NCI-H187 treated with DMSO at 0.1 percent for 48 hours (cell line): ENCODE results near the gene RMRP.

Experiments
- DNase-seq: peaks from one replicate; lab custom pipeline; 2025; lab: John Stamatoyannopoulos, UW

Gene RMRP

DNA sequence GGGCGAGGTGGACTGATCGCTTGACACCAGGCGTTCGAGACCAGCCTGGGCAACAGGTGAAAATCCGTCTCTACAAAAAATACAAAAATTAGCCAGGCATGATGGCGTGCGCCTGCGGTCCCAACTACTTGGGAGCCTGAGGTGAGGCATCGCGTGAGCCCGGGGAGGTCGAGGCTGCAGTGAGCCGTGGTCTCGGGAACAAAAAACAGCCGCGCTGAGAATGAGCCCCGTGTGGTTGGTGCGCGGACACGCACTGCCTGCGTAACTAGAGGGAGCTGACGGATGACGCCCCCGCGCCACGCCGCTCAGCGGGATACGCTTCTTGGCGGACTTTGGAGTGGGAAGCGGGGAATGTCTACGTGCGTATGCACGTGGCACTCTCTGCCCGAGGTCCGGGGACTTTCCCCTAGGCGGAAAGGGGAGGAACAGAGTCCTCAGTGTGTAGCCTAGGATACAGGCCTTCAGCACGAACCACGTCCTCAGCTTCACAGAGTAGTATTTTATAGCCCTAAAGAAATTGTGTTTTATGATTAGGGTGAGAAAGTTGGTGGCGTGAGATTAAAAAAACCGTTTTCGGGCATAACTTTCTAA lies at the start of gene RMRP:
Gene RMRP, minus strand, starts transcription at position 474 of the 591 bp plus-strand sequence.
- DNase-seq: peak; percentile 78

DNA sequence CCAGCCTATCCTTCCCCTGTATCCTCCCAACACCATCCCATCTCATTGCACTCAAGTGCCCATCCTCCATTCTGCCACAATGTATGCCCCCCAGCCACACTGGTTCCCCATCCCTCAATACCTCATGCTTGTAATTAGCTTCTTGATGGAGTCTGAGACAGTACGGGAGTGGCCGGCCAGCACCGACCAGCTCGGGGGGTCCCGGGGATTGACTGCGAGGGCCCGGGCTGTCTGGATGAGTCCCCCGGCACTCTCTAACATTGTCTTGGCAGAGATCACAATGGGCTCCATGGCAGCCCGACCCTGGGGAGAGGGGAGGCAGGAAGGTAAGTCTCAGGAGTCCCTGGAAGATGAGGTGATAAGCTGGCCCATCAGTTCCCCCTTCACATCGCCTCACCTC lies 49.1 kb upstream of the RMRP start:
- DNase-seq: no peak

DNA sequence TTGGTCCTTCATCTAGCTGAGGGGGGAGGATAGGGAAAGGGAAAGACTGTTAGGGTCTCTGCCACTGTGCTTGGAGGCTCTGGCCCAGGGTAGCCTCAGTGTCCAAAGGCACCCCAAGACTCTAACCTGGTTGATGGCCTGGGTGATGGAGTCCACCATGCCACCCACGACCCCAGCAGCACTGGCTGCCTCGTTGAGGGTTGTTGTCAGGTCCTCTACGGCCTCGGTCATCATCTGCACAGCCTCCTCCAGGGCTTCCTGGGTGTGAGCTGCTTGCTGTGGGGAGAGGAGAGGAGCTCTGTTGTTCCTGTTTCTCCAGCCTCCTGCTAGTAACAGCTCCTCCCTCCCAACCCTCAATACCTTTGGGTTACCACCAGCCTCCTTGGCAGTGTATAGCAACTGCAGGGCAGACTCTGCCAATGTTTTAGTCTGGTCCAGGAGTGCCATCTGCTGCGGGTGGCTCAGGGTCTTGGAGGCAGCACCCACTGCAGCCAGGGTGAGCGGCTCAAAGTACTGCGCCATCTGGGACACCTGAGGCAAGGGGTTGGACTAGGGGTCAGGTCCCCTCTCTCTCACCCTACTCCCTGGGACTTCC lies 48.1 kb upstream of the RMRP start:
- no peak for DNase-seq

DNA sequence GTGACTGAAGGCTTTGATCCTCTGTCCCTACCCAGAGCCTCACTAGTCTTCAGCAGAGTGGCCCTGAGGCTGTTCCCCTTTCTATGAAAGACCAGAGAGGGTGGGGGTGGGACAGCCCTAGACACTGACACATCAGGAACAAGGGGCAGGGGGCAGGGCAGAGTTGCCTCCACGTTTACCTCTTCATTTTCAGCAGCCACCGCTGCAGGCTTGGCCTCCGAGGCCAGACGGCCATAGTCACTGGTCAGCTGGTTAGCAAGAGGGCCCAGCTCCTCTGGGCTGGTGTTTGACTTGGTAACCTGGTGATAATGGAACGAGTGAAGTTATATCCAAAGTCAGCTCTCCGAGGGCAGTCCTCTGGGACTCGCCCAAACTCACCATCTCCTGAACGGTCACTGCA lies 47.6 kb upstream of the RMRP start:
- no peak for DNase-seq

DNA sequence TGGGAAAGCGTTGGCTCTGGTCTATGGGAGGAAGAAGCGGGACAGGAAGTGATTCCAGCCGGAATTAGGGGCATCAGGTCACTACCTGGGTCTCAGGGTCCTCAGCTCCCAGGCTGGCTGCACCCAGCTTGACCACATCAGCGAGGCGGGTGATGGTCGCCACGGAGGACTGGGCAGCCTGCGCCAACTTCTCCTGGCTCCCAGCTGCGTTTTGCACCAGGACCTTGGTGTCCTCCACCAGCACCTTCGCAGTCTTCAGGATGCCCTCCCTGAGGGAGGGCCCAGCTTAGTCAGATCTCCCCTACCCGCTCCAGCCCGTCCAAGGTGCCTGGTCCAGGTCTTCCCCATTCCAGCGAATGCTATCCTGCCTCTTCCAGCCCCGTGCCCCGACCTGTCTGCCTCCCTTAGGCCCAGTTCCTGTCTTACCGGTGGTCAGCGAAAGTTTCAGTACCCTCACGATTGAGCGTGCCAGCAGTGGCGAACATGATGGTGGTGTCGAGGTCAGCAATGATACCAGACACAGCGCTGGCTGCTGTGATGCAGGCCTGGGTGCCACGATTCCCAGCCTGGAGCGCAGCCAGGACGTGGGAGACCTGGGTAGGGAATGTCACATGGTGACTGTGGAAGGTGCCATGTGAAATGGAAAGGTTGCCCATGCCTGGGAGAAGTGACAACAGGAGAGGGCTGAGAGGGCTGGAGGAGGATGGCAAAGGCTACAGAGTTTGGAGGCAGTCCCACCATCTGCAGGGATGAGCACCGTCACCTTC lies 46.3 kb upstream of the RMRP start:
- DNase-seq: no peak

DNA sequence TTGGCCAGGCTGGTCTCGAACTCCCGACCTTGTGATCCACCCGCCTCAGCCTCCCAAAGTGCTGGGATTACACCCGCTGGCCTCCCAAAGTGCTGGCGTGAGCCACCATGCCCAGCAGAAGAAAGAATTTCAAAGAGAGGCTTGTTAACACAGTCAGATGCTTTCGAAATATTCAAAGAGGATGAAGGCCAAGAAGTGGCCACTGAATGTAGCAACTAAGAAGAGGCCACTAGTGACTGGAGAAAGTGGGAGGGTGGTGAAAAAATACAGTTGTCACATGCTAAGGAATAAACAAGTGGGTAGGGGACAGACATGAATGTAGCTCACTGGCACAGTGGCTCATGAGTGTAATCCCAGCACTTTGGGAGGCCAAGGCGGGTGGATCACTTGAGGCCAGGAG lies 44.9 kb upstream of the RMRP start:
- no peak for DNase-seq

DNA sequence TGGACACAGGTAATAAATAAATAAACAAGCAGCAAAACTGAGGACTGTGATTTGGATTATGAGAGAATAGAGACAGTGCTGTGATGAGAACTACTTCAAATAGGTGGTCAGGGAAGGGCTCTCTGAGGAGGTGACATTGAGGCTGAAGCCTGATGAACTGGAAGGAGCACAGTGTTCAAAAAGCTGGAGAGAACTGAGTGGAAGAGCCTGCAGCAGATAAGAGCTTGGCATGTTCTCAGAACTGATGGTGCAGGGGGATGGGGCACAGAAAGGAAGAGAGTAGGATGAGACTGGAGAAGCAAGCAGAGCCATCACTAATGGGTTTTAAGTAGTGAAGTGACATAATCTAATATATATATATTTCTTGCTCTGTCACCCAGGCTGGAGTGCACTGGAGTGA lies 43.1 kb upstream of the RMRP start:
- DNase-seq: no peak

DNA sequence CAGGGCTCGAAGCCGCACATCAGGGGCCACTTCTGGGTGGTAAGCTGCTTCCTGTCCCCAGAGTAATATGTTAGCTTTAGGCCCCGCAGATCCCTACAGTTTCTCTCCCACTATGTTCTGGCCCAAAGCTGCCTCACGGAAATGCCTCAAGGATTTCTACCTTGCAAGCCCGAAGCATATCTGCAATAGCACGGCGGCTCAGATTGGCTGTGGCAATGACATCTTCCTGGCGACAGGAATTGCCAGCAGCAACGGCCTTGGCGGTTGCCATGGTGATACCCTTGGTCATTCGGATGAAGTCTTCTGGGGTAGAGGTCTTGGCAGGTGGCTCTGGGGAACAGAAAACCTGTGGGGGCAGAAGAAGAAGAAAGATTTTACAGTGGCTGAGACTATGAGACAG lies 42.2 kb upstream of the RMRP start:
- DNase-seq: no peak

DNA sequence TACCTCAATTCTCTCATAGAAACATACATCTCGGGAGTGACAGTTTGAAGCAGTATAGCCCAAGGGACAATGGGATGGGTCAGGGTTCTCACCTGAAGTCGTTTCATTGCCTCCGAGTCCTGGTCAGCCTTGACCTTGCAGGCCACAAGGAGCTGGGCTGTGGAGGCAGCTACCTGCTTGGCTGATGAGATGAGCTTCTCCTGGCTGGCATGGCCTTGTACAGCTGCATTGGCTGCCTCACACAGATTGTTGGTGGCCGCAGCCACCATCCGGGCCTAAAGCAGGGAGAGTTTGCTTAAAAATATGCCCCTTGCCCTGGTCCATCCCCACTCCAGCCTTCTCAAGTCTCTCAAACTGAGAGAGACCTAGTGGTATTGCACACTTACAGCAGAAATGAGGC lies 40.4 kb upstream of the RMRP start:
- DNase-seq: no peak

DNA sequence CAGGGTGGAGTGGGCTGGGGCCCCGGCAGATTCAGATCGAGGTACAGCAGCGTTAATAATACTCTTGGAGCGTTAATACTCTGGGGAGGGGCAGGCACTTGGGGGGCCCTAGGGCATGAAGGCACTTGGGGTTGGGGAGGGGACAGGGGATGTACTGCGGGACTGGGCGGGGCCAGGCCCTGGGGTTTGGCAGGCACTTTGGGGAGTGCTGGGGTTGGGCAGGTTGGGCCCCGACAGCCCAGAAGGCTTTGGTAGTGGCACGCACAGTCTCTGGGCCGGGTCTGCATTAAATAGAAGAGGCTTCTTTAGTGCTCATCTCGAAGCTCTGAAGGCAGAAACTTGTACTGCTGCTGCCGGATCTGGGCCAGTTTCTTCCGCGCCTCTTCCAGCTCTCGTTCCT lies 39.7 kb upstream of the RMRP start:
- no peak for DNase-seq

DNA sequence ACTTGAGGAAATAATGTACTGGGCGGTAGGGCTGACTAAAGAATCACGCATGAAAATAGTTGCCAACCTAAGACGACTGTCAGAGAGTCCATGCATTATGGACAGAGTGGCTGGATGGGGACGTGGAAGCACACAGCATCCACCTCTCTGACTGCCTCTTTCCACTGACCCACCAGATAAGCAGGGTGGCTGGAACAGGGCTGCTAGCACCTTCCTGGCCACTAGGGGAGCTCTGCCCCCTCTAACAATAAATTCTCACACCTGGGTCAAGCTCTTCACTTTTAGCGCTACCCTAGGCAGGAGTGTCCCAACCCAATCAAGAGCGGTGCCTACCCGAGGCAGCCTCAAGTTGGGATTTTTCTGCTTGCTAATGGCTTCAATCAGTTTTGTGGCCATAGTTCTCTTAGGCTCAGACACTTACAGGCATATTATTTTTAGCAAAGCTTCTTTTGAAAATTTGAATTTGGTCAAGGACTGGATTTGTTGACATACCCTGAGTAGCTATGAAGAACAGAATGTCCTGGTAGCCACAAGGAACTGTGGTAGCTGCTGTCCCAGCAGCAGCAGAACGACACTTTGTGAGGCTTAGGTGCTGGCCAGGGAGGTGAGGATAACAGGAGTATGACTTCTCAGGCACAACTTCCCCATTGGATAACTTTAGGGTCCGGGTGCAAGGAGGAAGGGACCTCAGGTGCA lies 38.8 kb upstream of the RMRP start:
- no peak for DNase-seq

DNA sequence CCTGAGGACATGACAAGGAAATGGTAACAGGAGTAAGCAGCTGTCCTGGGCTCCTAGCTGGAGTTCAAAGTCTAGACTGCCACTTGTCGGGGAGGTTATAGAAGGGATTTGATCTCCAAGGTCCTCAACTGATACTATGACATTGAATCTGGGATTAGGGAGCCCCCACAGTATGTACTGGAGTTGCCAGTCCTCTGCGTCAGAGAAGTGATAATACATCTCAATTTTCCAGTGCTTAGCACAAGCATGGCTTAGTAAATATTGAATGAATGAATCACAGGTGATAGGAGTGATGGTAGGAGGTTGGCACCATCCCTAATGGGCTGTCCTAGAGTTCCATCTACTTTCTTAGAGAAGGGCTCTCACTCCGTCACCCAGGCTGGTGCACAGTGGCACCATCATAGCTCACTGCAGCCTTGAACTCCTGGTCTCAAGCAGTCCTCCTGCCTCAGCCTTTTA lies 38.2 kb upstream of the RMRP start:
- no peak for DNase-seq

DNA sequence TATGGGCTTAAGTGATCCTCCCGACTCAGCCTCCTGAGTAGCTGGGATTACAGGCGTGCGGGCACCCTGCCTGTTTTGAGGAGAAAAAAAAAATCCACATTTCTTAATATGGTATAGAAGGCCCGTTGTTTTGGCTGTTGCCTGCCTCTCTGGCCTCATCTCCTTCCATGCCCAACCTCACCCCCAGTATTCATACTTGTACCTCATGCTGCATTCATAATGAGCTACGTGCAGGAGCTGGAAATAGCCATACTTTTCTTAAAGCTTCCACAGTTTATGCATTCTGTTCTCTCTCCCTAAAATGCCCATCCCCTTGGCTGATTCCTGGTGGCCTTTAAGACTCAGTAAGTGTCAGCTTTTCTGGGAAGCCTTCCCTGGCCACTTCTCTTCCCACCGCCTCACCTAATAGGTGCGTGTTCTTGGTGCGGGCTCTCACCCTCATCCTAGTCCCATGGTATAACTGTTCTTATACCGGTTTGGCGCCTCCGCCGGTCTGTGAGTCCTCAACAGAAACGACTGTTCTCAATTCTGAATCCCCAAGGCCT lies 34.0 kb upstream of the RMRP start:
- no peak for DNase-seq

DNA sequence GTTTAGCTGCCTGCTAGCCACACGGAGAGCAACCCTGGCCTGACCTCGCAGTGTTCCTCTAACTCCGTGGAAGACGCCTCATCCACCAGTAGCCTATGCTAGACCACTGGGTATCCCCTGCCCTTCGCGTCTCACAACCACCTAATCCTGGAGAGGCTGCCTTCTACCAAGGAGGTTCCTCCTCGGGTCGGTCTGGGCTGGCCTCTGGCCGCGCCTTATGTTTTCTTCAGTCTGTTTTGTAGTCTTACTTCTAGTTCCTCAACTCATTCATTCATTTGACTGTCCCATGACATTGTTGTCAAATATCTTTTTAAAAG lies 33.5 kb upstream of the RMRP start:
- no peak for DNase-seq

DNA sequence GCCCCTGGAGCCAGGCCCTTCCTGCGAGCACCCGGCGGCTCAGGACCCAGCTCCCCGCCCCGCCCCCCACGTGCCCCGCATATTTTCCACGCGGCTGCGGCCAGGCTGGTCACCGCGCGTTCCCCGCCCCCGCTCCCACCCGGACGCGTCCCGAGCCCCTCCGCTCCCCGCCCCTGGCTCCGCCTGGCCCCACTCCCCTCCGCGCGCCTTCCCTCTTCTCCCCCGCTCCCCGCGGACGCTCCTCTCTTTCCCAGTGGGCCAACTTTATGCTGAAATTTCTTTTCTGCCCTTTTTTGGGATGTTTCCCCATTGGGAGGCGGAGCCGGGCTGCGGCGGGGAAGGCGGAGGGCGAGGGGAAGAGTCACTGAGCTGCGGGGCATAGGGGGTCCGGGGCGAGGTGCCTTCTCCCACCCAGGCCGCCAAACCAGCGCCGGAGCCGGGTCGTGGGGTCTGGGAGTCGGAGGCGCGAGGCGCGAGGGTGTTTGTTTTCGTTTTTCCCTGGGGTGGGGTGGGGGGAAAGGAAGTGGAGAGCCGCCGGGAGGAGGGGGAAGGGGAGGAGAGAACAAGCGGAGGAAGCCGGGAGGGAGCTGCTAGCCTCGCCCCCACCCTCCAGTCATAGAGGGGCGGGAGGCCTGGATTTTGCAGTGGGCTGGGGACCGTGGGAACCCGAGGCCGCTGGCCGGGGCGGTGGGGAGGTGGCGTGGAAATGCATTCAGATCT lies 33.0 kb upstream of the RMRP start:
- no peak for DNase-seq

DNA sequence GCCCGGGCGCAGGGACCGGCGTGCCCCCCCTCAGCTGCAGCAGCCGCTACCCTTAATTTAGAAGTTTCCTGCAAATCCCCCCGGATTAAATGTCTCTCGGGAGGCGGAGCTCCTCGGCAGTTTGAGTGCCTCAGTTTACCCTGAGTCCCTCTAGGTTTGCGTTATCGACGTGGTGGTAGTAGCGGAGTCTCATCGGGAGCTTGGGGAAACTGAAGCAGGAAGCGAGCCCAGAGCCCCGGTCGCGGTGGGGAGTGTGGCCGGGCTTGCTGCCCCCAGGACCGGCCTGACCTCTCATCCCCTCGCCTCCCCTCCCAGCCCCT lies 32.4 kb upstream of the RMRP start:
- DNase-seq: no peak

DNA sequence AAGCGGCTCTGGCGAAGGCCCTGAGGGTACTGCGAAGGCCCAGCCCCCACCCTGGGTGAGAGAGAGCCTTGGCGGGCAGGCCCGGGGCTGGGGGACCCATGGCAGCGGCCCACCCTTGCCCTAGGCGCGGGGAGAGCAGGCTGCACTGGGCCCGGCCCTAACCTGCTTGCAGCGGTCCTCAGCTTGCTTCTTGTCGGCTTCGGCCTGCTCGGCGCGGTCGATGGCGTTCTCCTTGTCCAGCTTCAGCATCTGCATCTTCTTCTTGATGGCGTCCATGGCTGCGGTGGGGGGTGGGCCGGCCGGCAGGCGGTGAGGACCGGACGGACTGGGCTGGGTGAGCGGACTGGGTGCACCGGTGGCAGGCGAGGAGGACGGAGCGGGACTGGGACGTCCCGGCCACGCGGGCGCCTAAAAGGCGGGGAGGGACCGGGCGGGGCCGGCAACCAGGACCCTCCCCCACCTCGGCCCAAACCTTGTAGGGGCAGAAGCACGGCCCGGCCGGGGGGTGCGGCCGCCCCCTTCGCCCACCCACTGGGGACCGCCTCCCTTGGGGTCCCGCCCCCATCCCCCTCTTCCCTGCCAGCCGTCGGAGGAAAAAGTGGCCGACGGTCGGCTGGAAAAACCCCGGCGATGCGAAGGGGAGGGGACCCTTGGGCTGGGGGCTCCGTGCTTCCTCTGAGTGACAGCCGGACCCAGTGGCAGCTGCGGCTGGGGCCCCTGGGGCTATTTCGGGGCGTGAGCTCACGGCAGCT lies 31.9 kb upstream of the RMRP start, which contains the start of gene TPM2:
Gene TPM2, minus strand, starts transcription at position 384 of the 752 bp plus-strand sequence. Its CDS starts 108 bp downstream, at position 276.
- DNase-seq: no peak

DNA sequence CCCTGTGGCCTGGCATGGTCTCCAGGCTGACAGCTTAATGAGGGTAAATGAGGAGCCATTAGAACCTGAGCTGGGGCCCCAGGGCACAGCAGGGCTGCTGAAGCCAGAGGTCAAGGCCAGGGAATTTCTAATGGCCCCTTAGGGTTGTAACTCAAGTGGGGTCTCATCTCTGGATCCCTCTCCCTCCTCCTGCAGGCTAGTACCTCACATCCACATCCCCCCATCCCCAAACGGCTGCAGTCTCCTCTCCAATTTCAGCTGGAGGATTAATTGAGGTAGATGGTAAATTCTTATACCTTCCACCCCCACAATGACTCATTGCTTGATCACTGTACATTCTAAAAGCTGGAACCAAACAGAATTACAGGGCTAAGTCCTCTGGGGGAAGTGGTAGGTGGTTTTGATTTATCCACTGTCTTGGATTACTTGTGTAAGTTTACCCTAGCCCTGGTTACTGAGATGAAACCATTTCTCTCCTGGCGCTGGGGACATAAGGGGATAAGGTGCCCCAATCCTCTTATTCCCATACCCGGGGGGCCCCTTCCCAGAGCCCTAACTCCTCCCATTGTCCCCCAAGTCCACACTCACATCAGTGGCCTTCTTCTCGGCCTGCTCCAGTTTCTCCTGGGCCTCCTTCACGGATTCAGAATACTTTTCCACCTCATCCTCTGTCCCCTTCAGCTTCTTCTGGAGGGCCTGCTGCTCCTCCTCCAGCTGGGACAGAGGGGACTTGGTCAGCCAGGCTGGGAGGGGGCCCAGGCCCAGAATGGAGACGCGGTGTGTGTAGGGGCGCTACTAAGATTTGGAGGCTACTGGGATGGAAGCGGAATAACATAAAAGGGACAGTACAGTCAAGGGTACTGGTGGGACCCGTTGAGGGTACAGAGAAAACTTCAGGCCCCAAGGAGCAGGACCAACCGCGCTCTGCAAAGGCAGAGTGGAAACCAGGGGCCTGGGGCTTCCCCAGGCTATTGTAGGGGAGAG lies 31.0 kb upstream of the RMRP start:
- DNase-seq: no peak

DNA sequence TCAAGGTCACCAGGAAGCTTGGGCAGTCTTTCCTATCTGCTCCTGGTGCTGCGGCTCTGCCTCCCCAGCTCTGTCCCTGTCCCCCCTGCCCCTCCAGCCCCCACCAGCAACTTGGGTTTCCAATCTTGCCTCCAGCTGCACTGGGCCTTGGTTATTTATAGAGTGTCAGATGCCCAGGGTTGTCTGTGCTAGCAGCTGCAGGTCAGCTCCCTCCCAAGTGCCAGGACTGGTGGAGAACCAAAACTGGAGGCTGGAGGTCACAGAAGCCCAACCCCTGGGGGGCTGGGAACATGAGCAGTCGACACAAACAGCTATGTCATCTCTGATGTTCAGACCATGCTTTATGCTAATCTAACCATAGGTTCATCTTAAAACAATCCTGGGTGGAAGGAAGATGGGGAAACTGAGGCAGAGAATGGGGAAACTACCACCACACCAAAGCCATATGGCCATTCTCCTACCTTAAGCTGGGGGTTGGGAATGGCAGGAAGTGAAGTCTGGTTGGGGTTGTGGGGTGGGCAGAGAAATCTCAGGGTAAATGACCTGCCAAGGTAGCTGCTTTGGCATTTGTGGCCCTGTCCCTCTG lies 30.2 kb upstream of the RMRP start:
- no peak for DNase-seq

DNA sequence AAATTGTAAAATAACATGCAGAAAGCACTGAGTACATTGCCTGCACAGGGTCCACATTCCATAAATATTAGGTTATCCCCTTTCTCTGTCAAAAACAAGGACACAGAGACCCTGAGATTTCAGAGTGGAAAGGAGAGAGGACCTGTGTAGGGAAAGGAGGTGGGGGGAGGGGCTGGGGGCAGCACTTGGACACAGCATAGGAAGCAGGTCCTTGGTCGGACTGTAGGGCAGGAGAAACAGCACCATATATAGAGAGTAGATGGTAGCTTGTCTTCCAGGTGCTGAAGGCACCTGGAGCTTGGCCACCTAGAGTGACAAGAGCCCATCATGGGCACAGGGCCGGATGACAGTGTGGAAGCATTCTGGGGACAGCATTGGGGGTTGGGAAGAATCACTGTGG lies 29.5 kb upstream of the RMRP start:
- no peak for DNase-seq
